ENCODE results near the gene KCNJ8.
A peak's percentile ranks its signal among the peaks of the same experiment; 100 is the strongest.

- TF ChIP-seq, protein P1, sequence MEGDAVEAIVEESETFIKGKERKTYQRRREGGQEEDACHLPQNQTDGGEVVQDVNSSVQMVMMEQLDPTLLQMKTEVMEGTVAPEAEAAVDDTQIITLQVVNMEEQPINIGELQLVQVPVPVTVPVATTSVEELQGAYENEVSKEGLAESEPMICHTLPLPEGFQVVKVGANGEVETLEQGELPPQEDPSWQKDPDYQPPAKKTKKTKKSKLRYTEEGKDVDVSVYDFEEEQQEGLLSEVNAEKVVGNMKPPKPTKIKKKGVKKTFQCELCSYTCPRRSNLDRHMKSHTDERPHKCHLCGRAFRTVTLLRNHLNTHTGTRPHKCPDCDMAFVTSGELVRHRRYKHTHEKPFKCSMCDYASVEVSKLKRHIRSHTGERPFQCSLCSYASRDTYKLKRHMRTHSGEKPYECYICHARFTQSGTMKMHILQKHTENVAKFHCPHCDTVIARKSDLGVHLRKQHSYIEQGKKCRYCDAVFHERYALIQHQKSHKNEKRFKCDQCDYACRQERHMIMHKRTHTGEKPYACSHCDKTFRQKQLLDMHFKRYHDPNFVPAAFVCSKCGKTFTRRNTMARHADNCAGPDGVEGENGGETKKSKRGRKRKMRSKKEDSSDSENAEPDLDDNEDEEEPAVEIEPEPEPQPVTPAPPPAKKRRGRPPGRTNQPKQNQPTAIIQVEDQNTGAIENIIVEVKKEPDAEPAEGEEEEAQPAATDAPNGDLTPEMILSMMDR (IDR thresholded peaks at IDR 0.05), result no peak
- TF ChIP-seq POLR2AphosphoS5 (IDR thresholded peaks at IDR 0.05) (peak; percentile 40 to 78 (median 68)), POLR2A (IDR thresholded peaks at IDR 0.05) (no peak), EP300 (IDR thresholded peaks at IDR 0.05) (peak in 2 of 4 donors; percentile 65 to 72)
Measured at GRCh38 chr12:21731144-21731543, 43.4 kb downstream of the KCNJ8 start.
